Nephron (organoid): Measurements from ENCODE around the gene NECTIN2.
A peak's percentile ranks its signal among the peaks of the same experiment; 100 is the strongest.

Source experiments
- H3K27ac Mint-ChIP-seq, 3 experiments: 2 replicates each; pipeline ENCODE4 v1.8.0; 2020; ENCODE audit warnings: mixed read lengths in 3 of 3, mild to moderate bottlenecking in 2 of 3, moderate library complexity in 1 of 3
- H3K27me3 Mint-ChIP-seq: 2 replicates; pipeline ENCODE4 v1.8.0; 2021; ENCODE audit warnings: low read depth, mild to moderate bottlenecking, moderate library complexity, mixed read lengths
- H3K36me3 Mint-ChIP-seq: 2 replicates; pipeline ENCODE4 v1.8.0; 2020; ENCODE audit warnings: low read depth, mixed read lengths
- H3K4me1 Mint-ChIP-seq: 2 replicates; pipeline ENCODE4 v1.8.0; 2020; ENCODE audit warnings: mixed read lengths
- H3K4me3 Mint-ChIP-seq, 3 experiments: 2 replicates each; pipeline ENCODE4 v1.8.0; 2020; ENCODE audit warnings: mild to moderate bottlenecking in 3 of 3, mixed read lengths in 3 of 3, moderate library complexity in 2 of 3
- H3K9me3 Mint-ChIP-seq: 2 replicates; pipeline ENCODE4 v1.8.0; 2020; ENCODE audit warnings: mixed read lengths
- CTCF ChIP-seq, 3 experiments: fragments of 200-600 bp; sonication (generic); IDR thresholded peaks; one replicate each; pipeline ENCODE4 v1.5.0; 2021; ENCODE audit warnings: antibody characterized with exemption in 3 of 3; ENCODE audit not compliant: unreplicated experiment in 3 of 3

NECTIN2 gene

GRCh38 chr19:44866664-44867063 is 20.6 kb downstream of the NECTIN2 start:
- no peaks in the 10 kb centered on the region for H3K27me3 Mint-ChIP-seq
- peaks cover 52% of the 10 kb centered on the region for H3K36me3 Mint-ChIP-seq
- H3K9me3 Mint-ChIP-seq, result no peaks in the 10 kb centered on the region

GRCh38 chr19:44867578-44867977 is 21.5 kb downstream of the NECTIN2 start:
- Mint-ChIP-seq H3K9me3 (no peaks in the 10 kb centered on the region), H3K4me1 (no peaks in the 10 kb centered on the region), H3K4me3 (no peak overlapping the region), H3K36me3 (peaks cover 58% of the 10 kb centered on the region), H3K27me3 (no peaks in the 10 kb centered on the region), H3K27ac (peak overlapping the region in 1 of 3 experiments; percentile 31)
- TF ChIP-seq CTCF (IDR thresholded peaks at IDR 0.05; ENCODE audit: unreplicated experiment in 3 of 3), result no peak

More at GRCh38 chr19:44866664-44867063, 20.6 kb downstream of the NECTIN2 start:
- no peak for TF ChIP-seq CTCF (IDR thresholded peaks at IDR 0.05; ENCODE audit: unreplicated experiment in 3 of 3)
- Mint-ChIP-seq H3K4me1 (no peaks in the 10 kb centered on the region), H3K4me3 (no peak overlapping the region), H3K27ac (no peak overlapping the region)

GRCh38 chr19:44869733-44870470 is 23.8 kb downstream of the NECTIN2 start:
- H3K9me3 Mint-ChIP-seq, result no peaks in the 10 kb centered on the region
- H3K27me3 Mint-ChIP-seq, result no peaks in the 10 kb centered on the region
- H3K27ac Mint-ChIP-seq, result peak overlapping the region in 1 of 3 experiments; percentile 60

GRCh38 chr19:44871809-44872208 is 25.7 kb downstream of the NECTIN2 start:
- TF ChIP-seq CTCF (IDR thresholded peaks at IDR 0.05; ENCODE audit: unreplicated experiment in 3 of 3), result no peak
- Mint-ChIP-seq H3K27me3 (no peaks in the 10 kb centered on the region), H3K27ac (peak overlapping the region in 1 of 3 experiments; percentile 42), H3K9me3 (no peaks in the 10 kb centered on the region), H3K4me3 (no peak overlapping the region), H3K4me1 (peaks cover 13% of the 10 kb centered on the region), H3K36me3 (peaks cover 72% of the 10 kb centered on the region)

More at GRCh38 chr19:44869733-44870470, 23.8 kb downstream of the NECTIN2 start:
- Mint-ChIP-seq H3K4me3 (no peak overlapping the region), H3K4me1 (no peaks in the 10 kb centered on the region), H3K36me3 (peaks cover 72% of the 10 kb centered on the region)
- no peak for TF ChIP-seq CTCF (IDR thresholded peaks at IDR 0.05; ENCODE audit: unreplicated experiment in 3 of 3)

DNA sequence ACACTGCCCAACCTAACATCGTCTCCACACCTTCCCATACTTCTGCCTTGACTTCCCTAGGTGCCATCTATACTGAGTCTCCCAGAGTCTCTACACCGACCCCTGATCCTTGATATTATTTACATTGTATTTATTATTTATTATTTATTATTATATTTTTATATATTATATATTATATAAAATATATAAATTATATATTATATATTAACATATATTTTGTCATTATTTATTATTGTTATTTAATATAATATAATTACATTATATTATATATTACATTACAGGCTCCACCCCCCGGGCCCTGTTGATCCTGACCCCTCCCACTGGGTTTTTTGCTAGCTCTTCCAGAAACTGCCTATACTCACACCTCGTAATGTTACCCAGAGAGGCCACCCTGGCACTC is 26.6 kb downstream of the NECTIN2 start:
- Mint-ChIP-seq H3K27ac (no peak overlapping the region), H3K4me1 (peaks cover 20% of the 10 kb centered on the region), H3K9me3 (no peaks in the 10 kb centered on the region), H3K36me3 (peaks cover 67% of the 10 kb centered on the region), H3K27me3 (no peaks in the 10 kb centered on the region), H3K4me3 (no peak overlapping the region)
- TF ChIP-seq CTCF (IDR thresholded peaks at IDR 0.05; ENCODE audit: unreplicated experiment in 3 of 3), result no peak

GRCh38 chr19:44874317-44874716 is 28.2 kb downstream of the NECTIN2 start:
- peaks cover 55% of the 10 kb centered on the region for H3K36me3 Mint-ChIP-seq
- H3K27ac Mint-ChIP-seq, result no peak overlapping the region
- no peak for TF ChIP-seq CTCF (IDR thresholded peaks at IDR 0.05; ENCODE audit: unreplicated experiment in 3 of 3)
- no peaks in the 10 kb centered on the region for H3K9me3 Mint-ChIP-seq
- H3K4me1 Mint-ChIP-seq, result peaks cover 20% of the 10 kb centered on the region
- H3K27me3 Mint-ChIP-seq, result no peaks in the 10 kb centered on the region
- H3K4me3 Mint-ChIP-seq, result no peak overlapping the region
